ENCODE data around the gene NFE2L2. TPM values are rescaled to one million over a fixed set of nuclear protein-coding genes. Genes with fewer than 3 reads are reported as not detected.

The NFE2L2 gene
- total RNA-seq, 1 donor from 2014 or later = 83.3 TPM

- Histone ChIP-seq H3K4me3 (ENCODE audit: insufficient read depth, low read depth, low read length) (no peak overlapping the region), H2AFZ (ENCODE audit: low read depth, low read length) (no peak overlapping the region), H3K9ac (ENCODE audit: low read length) (no peak overlapping the region), H3K79me2 (ENCODE audit: insufficient read depth, low read length) (no peaks in the 10 kb centered on the region), H3K4me2 (ENCODE audit: low read length) (no peak overlapping the region), H3K36me3 (ENCODE audit: insufficient read depth, low read length) (no peaks in the 10 kb centered on the region), H3K27me3 (ENCODE audit: insufficient read depth, low read length) (no peaks in the 10 kb centered on the region), H4K20me1 (ENCODE audit: insufficient read depth, low read length) (no peaks in the 10 kb centered on the region), H3K9me3 (ENCODE audit: insufficient read depth, low read depth, low read length) (no peaks in the 10 kb centered on the region), H3K27ac (ENCODE audit: low read depth, low read length) (no peak overlapping the region), H3K4me1 (ENCODE audit: insufficient read depth, low read length) (peaks cover 4% of the 10 kb centered on the region)
- Mint-ChIP-seq H3K27ac (ENCODE audit: unreplicated experiment) (no peak overlapping the region), H3K9me3 (ENCODE audit: unreplicated experiment) (no peaks in the 10 kb centered on the region), H3K4me3 (ENCODE audit: unreplicated experiment) (no peak overlapping the region), H3K27me3 (ENCODE audit: low read depth, unreplicated experiment) (no peaks in the 10 kb centered on the region), H3K4me1 (ENCODE audit: low read depth, unreplicated experiment) (peaks cover 9% of the 10 kb centered on the region), H3K36me3 (ENCODE audit: low read depth, unreplicated experiment) (no peaks in the 10 kb centered on the region)
- no peak for DNase-seq (ENCODE audit: low read depth)
- no peak for FAIRE-seq
- no peak for TF ChIP-seq EZH2 (IDR thresholded peaks at IDR 0.05; ENCODE audit: insufficient read depth, low read length)
- no peak for TF ChIP-seq CTCF (IDR thresholded peaks at IDR 0.05; ENCODE audit: insufficient read depth, low read depth, low read length)
Observed at GRCh38 chr2:177285892-177286715, 21.6 kb upstream of the NFE2L2 start.

GRCh38 chr2:177284531-177284930, 20.0 kb upstream of the NFE2L2 start:
- H3K27me3 ChIP-seq (ENCODE audit: insufficient read depth, low read length) = no peaks in the 10 kb centered on the region
- H3K4me1 ChIP-seq (ENCODE audit: insufficient read depth, low read length) = peaks cover 4% of the 10 kb centered on the region
- H3K9ac ChIP-seq (ENCODE audit: low read length) = no peak overlapping the region
- H3K4me2 ChIP-seq (ENCODE audit: low read length) = no peak overlapping the region
- DNase-seq (ENCODE audit: low read depth) (no peak), FAIRE-seq (no peak)
- H3K27me3 Mint-ChIP-seq (ENCODE audit: low read depth, unreplicated experiment) = no peaks in the 10 kb centered on the region
- H3K36me3 Mint-ChIP-seq (ENCODE audit: low read depth, unreplicated experiment) = no peaks in the 10 kb centered on the region
- no peak overlapping the region for H3K4me3 Mint-ChIP-seq (ENCODE audit: unreplicated experiment)
- no peaks in the 10 kb centered on the region for H3K9me3 ChIP-seq (ENCODE audit: insufficient read depth, low read depth, low read length)
- no peaks in the 10 kb centered on the region for H3K79me2 ChIP-seq (ENCODE audit: insufficient read depth, low read length)
- no peak overlapping the region for H2AFZ ChIP-seq (ENCODE audit: low read depth, low read length)
- no peak overlapping the region for H3K27ac ChIP-seq (ENCODE audit: low read depth, low read length)
- H3K4me1 Mint-ChIP-seq (ENCODE audit: low read depth, unreplicated experiment) = peaks cover 9% of the 10 kb centered on the region
- H3K27ac Mint-ChIP-seq (ENCODE audit: unreplicated experiment) = no peak overlapping the region
- no peaks in the 10 kb centered on the region for H3K36me3 ChIP-seq (ENCODE audit: insufficient read depth, low read length)
- H3K4me3 ChIP-seq (ENCODE audit: insufficient read depth, low read depth, low read length) = no peak overlapping the region
- no peaks in the 10 kb centered on the region for H3K9me3 Mint-ChIP-seq (ENCODE audit: unreplicated experiment)
- TF ChIP-seq EZH2 (IDR thresholded peaks at IDR 0.05; ENCODE audit: insufficient read depth, low read length) = no peak
- TF ChIP-seq CTCF (IDR thresholded peaks at IDR 0.05; ENCODE audit: insufficient read depth, low read depth, low read length) = no peak
- H4K20me1 ChIP-seq (ENCODE audit: insufficient read depth, low read length) = no peaks in the 10 kb centered on the region

GRCh38 chr2:177283906-177284305, 19.4 kb upstream of the NFE2L2 start:
- no peak overlapping the region for H3K4me3 ChIP-seq (ENCODE audit: insufficient read depth, low read depth, low read length)
- H3K4me1 Mint-ChIP-seq (ENCODE audit: low read depth, unreplicated experiment) = peaks cover 9% of the 10 kb centered on the region
- no peaks in the 10 kb centered on the region for H3K36me3 ChIP-seq (ENCODE audit: insufficient read depth, low read length)
- TF ChIP-seq CTCF (IDR thresholded peaks at IDR 0.05; ENCODE audit: insufficient read depth, low read depth, low read length) (no peak), EZH2 (IDR thresholded peaks at IDR 0.05; ENCODE audit: insufficient read depth, low read length) (no peak)
- H3K4me3 Mint-ChIP-seq (ENCODE audit: unreplicated experiment) = no peak overlapping the region
- FAIRE-seq (no peak), DNase-seq (ENCODE audit: low read depth) (no peak)
- H3K27ac Mint-ChIP-seq (ENCODE audit: unreplicated experiment) = no peak overlapping the region
- no peak overlapping the region for H3K27ac ChIP-seq (ENCODE audit: low read depth, low read length)
- no peaks in the 10 kb centered on the region for H3K27me3 ChIP-seq (ENCODE audit: insufficient read depth, low read length)
- H3K36me3 Mint-ChIP-seq (ENCODE audit: low read depth, unreplicated experiment) = no peaks in the 10 kb centered on the region
- H3K79me2 ChIP-seq (ENCODE audit: insufficient read depth, low read length) = no peaks in the 10 kb centered on the region
- H3K4me1 ChIP-seq (ENCODE audit: insufficient read depth, low read length) = peaks cover 4% of the 10 kb centered on the region
- H3K27me3 Mint-ChIP-seq (ENCODE audit: low read depth, unreplicated experiment) = no peaks in the 10 kb centered on the region
- H3K4me2 ChIP-seq (ENCODE audit: low read length) = no peak overlapping the region
- H4K20me1 ChIP-seq (ENCODE audit: insufficient read depth, low read length) = no peaks in the 10 kb centered on the region
- no peaks in the 10 kb centered on the region for H3K9me3 Mint-ChIP-seq (ENCODE audit: unreplicated experiment)
- H3K9ac ChIP-seq (ENCODE audit: low read length) = no peak overlapping the region
- no peak overlapping the region for H2AFZ ChIP-seq (ENCODE audit: low read depth, low read length)
- no peaks in the 10 kb centered on the region for H3K9me3 ChIP-seq (ENCODE audit: insufficient read depth, low read depth, low read length)

Measured in astrocyte (in vitro differentiated cells and primary cell).